Fibroblast of the aortic adventitia (primary cell): ENCODE results near the gene TMEM250. TPM values are rescaled to one million over a fixed set of nuclear protein-coding genes. Genes with fewer than 3 reads are reported as not detected.

Experiments
- DNase-seq: peaks from one replicate; pipeline ENCODE4 v3.0.0-alpha.2; 2010; ENCODE audit warnings: low read depth
- H3K4me3 ChIP-seq: 2 replicates; pipeline ENCODE4 v1.5.1; 2011; ENCODE audit warnings: low read depth, mild to moderate bottlenecking, control low read depth, low read length, moderate library complexity
- total RNA-seq: library from RNA; depleted of rRNA; stranded (reverse); fragments of >200 nt; gene quantifications from 2 replicates; pipeline ENCODE4 v1.2.3, GENCODE V29; 2012; ENCODE audit warnings: low replicate concordance
- TF ChIP-seq, protein P1 (sequence below): IDR thresholded peaks from 2 replicates; pipeline ENCODE4 v1.5.1; 2011; ENCODE audit warnings: mild to moderate bottlenecking, low read length, control low read depth, inconsistent platforms; ENCODE audit not compliant: insufficient read depth

TMEM250 gene
- total RNA-seq, 1 donor: 46.1 TPM

DNA sequence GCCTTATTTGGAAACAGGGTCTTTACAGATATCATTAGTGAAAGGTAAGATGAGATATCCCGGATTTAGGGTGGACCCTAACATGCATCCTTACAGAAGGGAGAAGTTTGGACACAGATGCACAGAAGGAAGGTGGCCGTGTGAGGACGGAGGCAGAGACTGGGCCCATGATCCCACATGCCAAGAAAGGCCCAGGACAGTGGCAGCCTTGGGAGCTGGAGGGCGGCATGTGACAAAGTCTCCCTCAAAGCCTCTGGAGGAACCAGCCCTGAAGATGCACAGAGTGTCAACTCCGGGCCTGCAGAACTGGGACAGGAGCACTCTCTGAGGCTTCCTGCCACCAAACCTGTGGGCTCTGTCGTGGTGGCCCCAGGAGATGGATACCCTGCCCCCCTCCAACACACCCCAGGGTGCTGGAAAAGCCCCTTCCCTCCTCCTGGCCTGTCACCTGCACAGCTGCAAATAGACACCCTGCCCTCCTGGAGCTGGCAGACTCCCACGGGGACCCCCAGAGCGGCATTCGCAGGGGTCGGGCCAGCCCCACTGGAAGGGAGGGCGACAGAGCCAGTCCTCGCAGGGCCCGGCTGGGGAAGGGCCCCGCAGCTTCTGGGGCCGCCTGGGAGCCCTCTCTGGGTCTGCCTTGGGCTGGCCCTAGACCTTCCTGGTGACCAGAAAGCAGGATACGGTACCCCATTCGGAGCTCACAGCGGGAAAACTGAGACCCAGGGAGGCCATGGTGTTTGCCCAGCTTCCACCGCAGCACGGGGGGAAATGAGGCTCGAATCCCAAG is 31.5 kb downstream of the TMEM250 start:
- no peak for DNase-seq
- TF ChIP-seq, protein P1, sequence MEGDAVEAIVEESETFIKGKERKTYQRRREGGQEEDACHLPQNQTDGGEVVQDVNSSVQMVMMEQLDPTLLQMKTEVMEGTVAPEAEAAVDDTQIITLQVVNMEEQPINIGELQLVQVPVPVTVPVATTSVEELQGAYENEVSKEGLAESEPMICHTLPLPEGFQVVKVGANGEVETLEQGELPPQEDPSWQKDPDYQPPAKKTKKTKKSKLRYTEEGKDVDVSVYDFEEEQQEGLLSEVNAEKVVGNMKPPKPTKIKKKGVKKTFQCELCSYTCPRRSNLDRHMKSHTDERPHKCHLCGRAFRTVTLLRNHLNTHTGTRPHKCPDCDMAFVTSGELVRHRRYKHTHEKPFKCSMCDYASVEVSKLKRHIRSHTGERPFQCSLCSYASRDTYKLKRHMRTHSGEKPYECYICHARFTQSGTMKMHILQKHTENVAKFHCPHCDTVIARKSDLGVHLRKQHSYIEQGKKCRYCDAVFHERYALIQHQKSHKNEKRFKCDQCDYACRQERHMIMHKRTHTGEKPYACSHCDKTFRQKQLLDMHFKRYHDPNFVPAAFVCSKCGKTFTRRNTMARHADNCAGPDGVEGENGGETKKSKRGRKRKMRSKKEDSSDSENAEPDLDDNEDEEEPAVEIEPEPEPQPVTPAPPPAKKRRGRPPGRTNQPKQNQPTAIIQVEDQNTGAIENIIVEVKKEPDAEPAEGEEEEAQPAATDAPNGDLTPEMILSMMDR: no peak

DNA sequence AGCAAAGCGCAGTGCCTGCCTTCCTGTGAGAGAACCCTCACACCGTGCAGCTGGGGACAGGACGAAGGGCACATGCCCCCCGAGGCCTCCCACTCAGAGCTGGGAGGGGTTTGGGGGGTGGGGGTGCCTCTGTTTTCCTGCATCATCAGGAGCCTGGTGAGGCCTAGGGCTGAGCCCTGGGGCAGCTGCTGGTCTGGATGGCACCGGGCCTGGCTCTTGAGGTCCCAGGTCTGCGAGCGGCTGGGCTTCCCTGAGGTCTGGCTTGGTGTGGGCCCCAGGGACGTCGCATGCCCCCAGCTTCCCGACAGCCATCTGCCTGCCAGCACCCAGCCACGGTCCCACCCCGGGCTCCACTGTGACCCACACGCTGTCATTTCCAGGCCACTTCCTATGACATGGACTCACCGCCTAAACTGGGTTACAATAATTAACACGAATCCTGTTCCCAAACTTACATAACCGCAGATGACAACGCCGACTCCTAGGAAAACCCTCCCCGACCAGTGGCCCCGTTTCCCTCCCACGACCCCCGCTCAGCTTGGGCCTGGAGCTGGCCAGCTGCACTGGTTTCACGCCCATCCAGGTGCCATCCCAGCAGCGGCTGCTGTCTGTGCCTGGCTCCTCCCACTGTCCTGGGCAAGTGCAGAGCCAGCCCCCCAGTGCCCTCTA is 32.3 kb downstream of the TMEM250 start:
- no peak for DNase-seq
- no peak overlapping the region for H3K4me3 ChIP-seq
- TF ChIP-seq, protein P1: no peak

More for the DNA sequence above, 31.5 kb downstream of the TMEM250 start:
- H3K4me3 ChIP-seq: no peak overlapping the region

DNA sequence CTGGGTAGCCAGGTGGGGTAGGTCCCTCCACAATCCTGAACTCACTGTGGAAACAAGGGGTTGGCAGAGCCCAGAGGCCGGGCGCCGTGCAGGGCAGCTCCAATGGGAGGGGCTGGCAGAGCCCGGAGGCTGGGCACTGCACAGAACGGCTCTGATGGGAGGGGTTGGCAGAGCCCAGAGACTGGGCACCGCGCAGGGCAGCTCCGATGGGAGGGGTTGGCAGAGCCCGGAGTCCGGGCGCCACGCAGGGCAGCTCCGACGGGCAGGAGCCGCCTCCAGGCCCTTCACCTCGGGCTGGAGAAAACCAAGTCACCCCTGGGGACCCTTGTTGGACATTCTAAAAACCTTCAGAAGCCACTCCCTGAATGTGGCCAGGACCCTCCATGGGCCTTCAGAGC is 32.9 kb downstream of the TMEM250 start:
- TF ChIP-seq, protein P1: no peak
- no peak for DNase-seq
- no peak overlapping the region for H3K4me3 ChIP-seq

DNA sequence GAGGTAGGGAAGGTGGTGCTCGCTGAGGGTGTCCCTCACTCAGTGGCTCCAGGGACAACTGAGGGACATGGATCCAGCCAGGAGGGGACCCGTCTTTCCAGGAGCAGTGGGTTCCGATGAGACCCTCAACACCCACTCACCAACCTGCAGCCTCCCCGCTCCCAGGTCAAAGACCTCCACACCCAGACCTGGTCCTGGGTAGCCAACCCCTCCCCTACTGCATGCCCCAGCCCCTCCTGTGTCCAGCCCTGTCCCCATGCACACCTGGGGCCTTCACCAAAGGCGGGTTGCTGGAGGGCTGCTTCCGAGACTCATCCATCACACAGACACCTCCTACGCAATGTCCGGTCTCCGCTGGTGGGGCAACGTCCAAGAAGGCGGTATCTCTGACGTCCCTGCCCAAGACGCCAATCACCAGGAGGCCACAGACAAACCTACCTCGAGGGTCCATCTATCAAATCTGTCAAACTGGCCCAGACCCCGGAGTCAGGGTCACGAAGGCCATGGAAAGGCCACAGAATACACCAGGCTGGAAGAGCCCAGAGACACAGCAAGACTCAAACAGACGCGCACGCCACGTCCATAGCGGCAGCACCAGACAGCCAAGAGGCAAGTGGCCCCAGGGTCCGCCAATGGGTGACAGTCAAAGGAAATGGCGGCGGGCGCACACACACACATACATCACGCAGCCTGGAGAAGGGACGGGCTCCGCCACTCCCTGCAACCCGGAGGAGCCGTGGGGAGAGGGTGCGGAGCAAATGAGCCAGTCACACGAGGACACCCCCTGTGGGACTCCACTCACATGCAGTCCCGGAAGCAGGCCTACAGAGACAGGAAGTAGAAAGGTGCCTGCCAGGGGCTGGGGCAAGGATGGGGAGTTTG is 34.4 kb downstream of the TMEM250 start:
- TF ChIP-seq, protein P1: no peak
- no peak for DNase-seq
- H3K4me3 ChIP-seq: no peak overlapping the region

DNA sequence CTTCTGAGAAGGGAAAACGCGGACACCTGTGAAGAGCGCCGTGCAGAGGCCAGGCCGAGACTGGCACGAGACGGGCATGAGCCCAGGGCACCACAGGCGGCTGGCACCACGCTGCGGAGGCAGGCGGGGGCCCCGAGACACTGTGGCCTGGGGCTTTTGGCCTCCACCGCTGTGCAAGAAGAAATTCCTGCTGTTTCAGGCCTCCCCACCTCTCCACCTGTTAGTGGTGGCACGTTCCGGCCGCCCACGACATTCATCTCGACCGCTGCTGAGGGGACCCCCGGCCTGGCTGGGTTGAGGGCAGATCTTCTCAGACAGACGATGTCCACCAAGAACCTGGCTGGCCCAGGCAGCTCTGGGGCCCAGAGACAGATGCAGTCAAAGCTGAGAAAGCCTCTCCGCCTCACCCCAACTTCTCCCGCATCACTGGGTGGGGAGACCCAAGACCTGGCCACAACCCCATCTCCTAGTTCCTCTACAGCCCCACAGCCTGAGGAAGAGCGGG is 35.1 kb downstream of the TMEM250 start:
- no peak overlapping the region for H3K4me3 ChIP-seq
- TF ChIP-seq, protein P1: no peak
- no peak for DNase-seq
